Measurements from ENCODE around the gene MEX3A.

MEX3A gene

GRCh38 chr1:156106624-156107488 lies 24.6 kb upstream of the MEX3A start:
- TF ChIP-seq EZH2phosphoT487 (IDR thresholded peaks at IDR 0.05; ENCODE audit: low read length), result no peak
- Histone ChIP-seq H3K9ac (ENCODE audit: low read length) (peak overlapping the region; percentile 90), H3K4me1 (ENCODE audit: low read length) (peaks cover 17% of the 10 kb centered on the region), H3K9me3 (replicated peaks; ENCODE audit: insufficient read depth, low read length) (no peaks in the 10 kb centered on the region), H3K4me2 (ENCODE audit: low read depth, low read length) (peak overlapping the region; percentile 67), H4K20me1 (ENCODE audit: insufficient read depth, low read length) (no peaks in the 10 kb centered on the region), H3K27me3 (replicated peaks; ENCODE audit: insufficient read depth, low read length) (no peaks in the 10 kb centered on the region), H3F3A (ENCODE audit: insufficient read depth, low read length) (peaks cover 17% of the 10 kb centered on the region; the same call in 1 of the 2 replicates), H3K27ac (ENCODE audit: low read length) (peak overlapping the region; percentile 82), H3K79me2 (ENCODE audit: low read length) (no peaks in the 10 kb centered on the region), H2AFZ (ENCODE audit: low read length) (peak overlapping the region; percentile 79), H3K36me3 (replicated peaks; ENCODE audit: insufficient read depth, low read length) (no peaks in the 10 kb centered on the region), H3K9me2 (replicated peaks; ENCODE audit: insufficient read depth, low read length) (no peaks in the 10 kb centered on the region), H3K4me3 (ENCODE audit: low read length) (peak overlapping the region; percentile 30; the same call in 1 of the 2 replicates)
- DNase-seq, result no peak

- peaks cover 17% of the 10 kb centered on the region; the same call in 1 of the 2 replicates for H3F3A ChIP-seq (ENCODE audit: insufficient read depth, low read length)
- H4K20me1 ChIP-seq (ENCODE audit: insufficient read depth, low read length), result no peaks in the 10 kb centered on the region
- no peaks in the 10 kb centered on the region for H3K79me2 ChIP-seq (ENCODE audit: low read length)
- H3K36me3 ChIP-seq (replicated peaks; ENCODE audit: insufficient read depth, low read length), result no peaks in the 10 kb centered on the region
- TF ChIP-seq EZH2 (optimal IDR thresholded peaks at IDR 0.05; ENCODE audit: low read depth, low read length), result no peak
- TF ChIP-seq EZH2phosphoT487 (IDR thresholded peaks at IDR 0.05; ENCODE audit: low read length), result no peak
- no peak for TF ChIP-seq CTCF (IDR thresholded peaks at IDR 0.05; ENCODE audit: low read length)
- no peak for DNase-seq
- no peaks in the 10 kb centered on the region for H3K9me2 ChIP-seq (replicated peaks; ENCODE audit: insufficient read depth, low read length)
- H3K4me2 ChIP-seq (ENCODE audit: low read depth, low read length), result peak overlapping the region; percentile 96
- peak overlapping the region; percentile 79 for H2AFZ ChIP-seq (ENCODE audit: low read length)
- no peaks in the 10 kb centered on the region for H3K27me3 ChIP-seq (replicated peaks; ENCODE audit: insufficient read depth, low read length)
- peak overlapping the region; percentile 90 for H3K9ac ChIP-seq (ENCODE audit: low read length)
- peaks cover 17% of the 10 kb centered on the region for H3K4me1 ChIP-seq (ENCODE audit: low read length)
- no peaks in the 10 kb centered on the region for H3K9me3 ChIP-seq (replicated peaks; ENCODE audit: insufficient read depth, low read length)
- peak overlapping the region; percentile 68 for H3K4me3 ChIP-seq (ENCODE audit: low read length)
- H3K27ac ChIP-seq (ENCODE audit: low read length), result peak overlapping the region; percentile 82; the same call in 1 of the 2 replicates
Observed at GRCh38 chr1:156104861-156105832, 22.9 kb upstream of the MEX3A start.

GRCh38 chr1:156104065-156104810 lies 22.0 kb upstream of the MEX3A start:
- no peaks in the 10 kb centered on the region for H3K27me3 ChIP-seq (replicated peaks; ENCODE audit: insufficient read depth, low read length)
- TF ChIP-seq EZH2phosphoT487 (IDR thresholded peaks at IDR 0.05; ENCODE audit: low read length), result no peak
- no peak for TF ChIP-seq EZH2 (optimal IDR thresholded peaks at IDR 0.05; ENCODE audit: low read depth, low read length)
- no peak for TF ChIP-seq CTCF (IDR thresholded peaks at IDR 0.05; ENCODE audit: low read length)
- no peak overlapping the region for H3K27ac ChIP-seq (ENCODE audit: low read length)
- H3K4me2 ChIP-seq (ENCODE audit: low read depth, low read length), result no peak overlapping the region
- no peak overlapping the region for H2AFZ ChIP-seq (ENCODE audit: low read length)
- no peak overlapping the region for H3K9ac ChIP-seq (ENCODE audit: low read length)
- no peaks in the 10 kb centered on the region for H4K20me1 ChIP-seq (ENCODE audit: insufficient read depth, low read length)
- no peak overlapping the region for H3K4me3 ChIP-seq (ENCODE audit: low read length)
- no peaks in the 10 kb centered on the region for H3K9me3 ChIP-seq (replicated peaks; ENCODE audit: insufficient read depth, low read length)
- no peaks in the 10 kb centered on the region for H3K9me2 ChIP-seq (replicated peaks; ENCODE audit: insufficient read depth, low read length)
- H3K4me1 ChIP-seq (ENCODE audit: low read length), result peaks cover 17% of the 10 kb centered on the region
- DNase-seq, result no peak
- no peaks in the 10 kb centered on the region for H3K79me2 ChIP-seq (ENCODE audit: low read length)
- H3K36me3 ChIP-seq (replicated peaks; ENCODE audit: insufficient read depth, low read length), result no peaks in the 10 kb centered on the region
- H3F3A ChIP-seq (ENCODE audit: insufficient read depth, low read length), result peaks cover 17% of the 10 kb centered on the region; the same call in 1 of the 2 replicates

Measured in MM.1S (cell line).